K562 (cell line): ENCODE measurements around the gene MIF. TPM values are rescaled to one million over a fixed set of nuclear protein-coding genes. Genes with fewer than 3 reads are reported as not detected.

ENCODE experiments used
- ATAC-seq: fragments of 200-7000 bp; cut with Tn5 transposase; 3 replicates; pipeline ENCODE4 v1.9.1; 2020; ENCODE audit warnings: moderate library complexity
- BruUV-seq: library from RNA; stranded (reverse); fragments of 400-500 nt; replicated peaks from 2 replicates; lab custom pipeline; 2021; lab: Mats Ljungman, UMichigan
- CTCF ChIA-PET: fragments of 300-600 bp; formaldehyde crosslinking; extraction: SDS; loops from one replicate; lab custom pipeline; 2021; ENCODE audit warnings: low intra/inter-chr PET ratio; lab: Yijun Ruan, JAX
- POLR2A ChIA-PET: fragments of 300-600, 350-650 bp; sonication (Branson Sonifier 250); formaldehyde crosslinking; extraction: SDS; loops from one replicate; lab custom pipeline; 2021; ENCODE audit warnings: antibody characterized with exemption, inconsistent platforms; lab: Yijun Ruan, JAX
- DNase-seq, 4 experiments: peaks; one replicate each; pipeline versions ENCODE4 v3.0.0 to v3.0.0-alpha.2; 2011 to 2018; ENCODE audit warnings: low spot score in 3 of 4, mixed read lengths in 3 of 4; ENCODE audit errors: extremely low read depth in 1 of 4
- FAIRE-seq: peaks from 2 replicates; lab custom pipeline; 2011; peaks lifted over from hg19 to GRCh38; lab: Jason Lieb, UNC
- H2AFZ ChIP-seq: 2 replicates; pipeline ENCODE4 v1.6.0; 2011; ENCODE audit warnings: low read depth, low read length, control low read depth, inconsistent platforms
- H3K27ac ChIP-seq: fragments of 200-600 bp; 3 replicates; pipeline ENCODE4 v1.8.0; 2011; ENCODE audit warnings: low read depth, mild to moderate bottlenecking, control low read depth, inconsistent platforms, low read length, moderate library complexity, mixed read lengths; ENCODE audit errors: extremely low read depth
- H3K27me3 ChIP-seq, 2 experiments: fragments of 300-600 bp in 1 of 2; 2 replicates in 1 of 2; 3 replicates in 1 of 2; pipeline versions ENCODE4 v1.6.0 to v1.8.0; 2011; ENCODE audit warnings: inconsistent platforms in 2 of 2, low read length in 2 of 2, mild to moderate bottlenecking in 1 of 2, mixed read lengths in 1 of 2, moderate library complexity in 1 of 2; ENCODE audit not compliant: control insufficient read depth in 2 of 2, insufficient read depth in 2 of 2
- H3K36me3 ChIP-seq: fragments of 300-600 bp; 3 replicates; pipeline ENCODE4 v1.8.0; 2011; ENCODE audit warnings: mild to moderate bottlenecking, low read length, inconsistent platforms; ENCODE audit not compliant: control insufficient read depth, insufficient read depth
- H3K4me1 ChIP-seq, 2 experiments: fragments of 200-600 bp in 1 of 2; replicated peaks in 1 of 2; 2 replicates in 1 of 2; 3 replicates in 1 of 2; pipeline versions ENCODE4 v1.5.1 to v1.8.0; 2011; ENCODE audit warnings: inconsistent platforms in 2 of 2, low read length in 2 of 2, mild to moderate bottlenecking in 1 of 2, mixed read lengths in 1 of 2, moderate library complexity in 1 of 2; ENCODE audit not compliant: control insufficient read depth in 2 of 2, insufficient read depth in 2 of 2
- H3K4me2 ChIP-seq: 2 replicates; pipeline ENCODE4 v1.6.1; 2011; ENCODE audit warnings: low read length, control low read depth, inconsistent platforms, mixed read lengths; ENCODE audit not compliant: insufficient read depth
- H3K4me3 ChIP-seq: fragments of 200-600 bp; sonication (generic), shearing (Covaris generic); 2 replicates; pipeline ENCODE4 v1.5.1; 2016; ENCODE audit warnings: control low read depth, inconsistent platforms
- H3K79me2 ChIP-seq: fragments of 200-600 bp; 3 replicates; pipeline ENCODE4 v1.8.0; 2011; ENCODE audit warnings: low read length, inconsistent platforms; ENCODE audit not compliant: control insufficient read depth, insufficient read depth
- H3K9ac ChIP-seq, 2 experiments: 2 replicates each; pipeline versions ENCODE4 v1.6.0 to v1.6.1; 2011; ENCODE audit warnings: low read depth in 2 of 2, low read length in 2 of 2, control low read depth in 1 of 2, inconsistent platforms in 1 of 2, mild to moderate bottlenecking in 1 of 2, mixed read lengths in 1 of 2; ENCODE audit not compliant: insufficient read depth in 1 of 2
- H3K9me1 ChIP-seq: one replicate; pipeline ENCODE4 v1.6.0; 2011; ENCODE audit warnings: inconsistent platforms, mild to moderate bottlenecking, low read length, moderate library complexity; ENCODE audit not compliant: control insufficient read depth, insufficient read depth
- H3K9me3 ChIP-seq: replicated peaks from 2 replicates; pipeline ENCODE4 v1.5.1; 2011; ENCODE audit warnings: low read depth, low read length, inconsistent platforms; ENCODE audit not compliant: control insufficient read depth, insufficient read depth
- H4K20me1 ChIP-seq: replicated peaks from 2 replicates; pipeline ENCODE4 v1.6.1; 2011; ENCODE audit warnings: low read length, inconsistent platforms, mixed read lengths; ENCODE audit not compliant: control insufficient read depth, insufficient read depth
- BDP1 ChIP-seq: IDR thresholded peaks from 3 replicates; pipeline ENCODE4 v1.6.1; 2011; ENCODE audit not compliant: insufficient read length, insufficient read depth
- CBX3 ChIP-seq, 2 experiments: IDR thresholded peaks; 1 replicate in 1 of 2; 2 replicates in 1 of 2; pipeline ENCODE4 v1.6.1; 2012; ENCODE audit warnings: inconsistent platforms in 2 of 2, low read length in 2 of 2, borderline replicate concordance in 1 of 2, control low read depth in 1 of 2
- CBX5 ChIP-seq: IDR thresholded peaks from 2 replicates; pipeline ENCODE4 v1.6.1; 2014; ENCODE audit warnings: low read depth, borderline replicate concordance
- CSDE1 ChIP-seq, 2 experiments: fragments of 450-650 bp; IDR thresholded peaks; 2 replicates each; pipeline ENCODE4 v1.6.1; 2016; ENCODE audit warnings: mild to moderate bottlenecking in 1 of 2
- HDAC8 ChIP-seq: fragments of 450-650 bp; IDR thresholded peaks from 2 replicates; pipeline ENCODE4 v1.6.1; 2016; ENCODE audit warnings: mild to moderate bottlenecking, missing genetic modification characterization, moderate library complexity, missing compliant biosample characterization
- HLTF ChIP-seq: fragments of 450-650 bp; IDR thresholded peaks from 2 replicates; pipeline ENCODE4 v1.6.1; 2016
- RBFOX2 ChIP-seq: fragments of 200-400 bp; formaldehyde crosslinking; IDR thresholded peaks from 2 replicates; pipeline ENCODE4 v1.6.1; 2017; ENCODE audit warnings: low read depth, mild to moderate bottlenecking, low read length, moderate library complexity
- SOX6 ChIP-seq: fragments of 450-650 bp; IDR thresholded peaks from 2 replicates; pipeline ENCODE4 v1.6.1; 2014; ENCODE audit warnings: mild to moderate bottlenecking
- SRSF9 ChIP-seq: fragments of 200-400 bp; formaldehyde crosslinking; IDR thresholded peaks from 2 replicates; pipeline ENCODE4 v1.6.1; 2017; ENCODE audit warnings: low read depth, low read length, borderline replicate concordance
- TRIM28 ChIP-seq: fragments of 450-650 bp; IDR thresholded peaks from 2 replicates; pipeline ENCODE4 v1.6.1; 2017
- ZNF134 ChIP-seq: fragments of 250-450 bp; sonication (Bioruptor Pico); conservative IDR thresholded peaks from 2 replicates; pipeline ENCODE4 v1.4.0; 2020
- ZNF280A ChIP-seq: fragments of 450-650 bp; IDR thresholded peaks from 2 replicates; pipeline ENCODE4 v1.6.1; 2018; ENCODE audit warnings: mild to moderate bottlenecking, low read depth; ENCODE audit not compliant: partially characterized antibody
- WGBS: fragments of 100-300 bp; shearing (Covaris generic); methylation state at CpG from one replicate; pipeline ENCODE4 v1.1.6; 2016; ENCODE audit warnings: low coverage, mixed read lengths; ENCODE audit not compliant: insufficient coverage; ENCODE audit errors: missing lambda C conversion rate; 5-methylcytosine and 5-hydroxymethylcytosine counted together
- in situ Hi-C: fragments of 300-500 bp; cut with MboI; formaldehyde crosslinking; loops from 4 replicates; pipeline ENCODE4 v1.15.0; 2018; ENCODE audit warnings: inconsistent platforms, mixed read lengths
- intact Hi-C: fragments of 100-400 bp; cut with micrococcal nuclease; formaldehyde crosslinking; loops from 2 replicates; pipeline ENCODE4 v1.14.2; 2022
- polyA plus RNA-seq, 8 experiments: library from polyadenylated mRNA; depleted of rRNA in 4 of 8; stranded (reverse) in 5 of 8; unstranded in 3 of 8; fragments of >200 nt; fragmentation: Nextera tagmentation in 2 of 8; fragmentation: Illumina TruSeq in 1 of 8; extraction: Ambion mirVana in 2 of 8; extraction: Trizol in 1 of 8; gene quantifications; 2 replicates each; pipeline versions ENCODE4 v1.2.1 to v1.2.3, GENCODE V29; 2011 to 2014; ENCODE audit warnings: inconsistent platforms in 1 of 8, missing spikeins in 1 of 8
- total RNA-seq, 7 experiments: library from RNA; depleted of rRNA in 6 of 7; stranded (reverse); fragments of >200 nt in 6 of 7; fragmentation: Illumina TruSeq in 2 of 7; extraction: Trizol in 2 of 7; gene quantifications; 2 replicates each; pipeline versions ENCODE4 v1.2.1 to v1.2.3, GENCODE V29; 2011 to 2021; ENCODE audit warnings: low replicate concordance in 1 of 7

The MIF gene
- total and polyA plus RNA-seq, 9 of the 15 experiments (the other 6 are each of a cell fraction or from before 2014, with no cell fraction given): 7.4 to 666 (median 193) TPM

DNA sequence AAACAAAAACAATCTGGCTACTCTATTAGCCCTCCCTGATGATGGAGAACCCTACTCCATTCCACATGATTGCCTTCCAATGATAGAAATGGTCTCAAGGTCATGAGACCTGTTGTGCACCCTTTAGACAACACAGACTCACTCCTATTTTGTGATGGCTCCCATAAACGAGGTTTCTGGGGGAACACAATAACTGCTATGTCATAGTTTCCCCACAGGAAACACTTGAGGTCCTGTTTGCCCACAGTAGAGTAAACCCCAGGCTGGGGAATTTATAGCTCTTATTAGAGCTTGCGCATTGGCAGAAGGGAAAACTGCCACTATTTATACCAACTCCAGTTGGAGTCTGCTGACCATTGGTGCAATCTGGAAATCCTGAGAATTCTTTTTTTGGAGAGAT, 28.7 kb downstream of the MIF start (continued):
- TF ChIP-seq SRSF9 (no peak), BDP1 (no peak), SOX6 (no peak), ZNF134 (no peak), HLTF (no peak)

- DNase-seq: peak in 2 of 4 experiments; percentile 0 to 1
- Histone ChIP-seq H3K9me3 (peaks cover 3% of the 10 kb centered on the region), H3K4me1 (no peaks in the 10 kb centered on the region), H3K4me3 (no peak overlapping the region), H3K36me3 (peaks cover 54% of the 10 kb centered on the region; the same call in 2 of the 3 replicates), H3K79me2 (no peaks in the 10 kb centered on the region), H3K27ac (no peak overlapping the region), H3K4me2 (no peak overlapping the region), H3K9me1 (no peaks in the 10 kb centered on the region), H3K27me3 (no peaks in the 10 kb centered on the region), H3K9ac (no peak overlapping the region), H2AFZ (no peak overlapping the region), H4K20me1 (no peaks in the 10 kb centered on the region)
- BruUV-seq: no TSS peak
- FAIRE-seq: no peak
- intact Hi-C loops: no loop called here
- in situ Hi-C loops: loop anchor here (5.0 kb wide), 1 partner anchor 42 kb away; the partner anchor contains the start of gene DDTL
- POLR2A ChIA-PET: no interaction called here
- CTCF ChIA-PET: no interaction called here
- TF ChIP-seq TRIM28: 0 out of 2 replicates have a peak, but pooled peaks have one; percentile 48
- TF ChIP-seq RBFOX2: no peak
- peak in 1 of 2 experiments; percentile 90; a peak in 2 of 3 replicates for TF ChIP-seq CBX3 (IDR thresholded peaks at IDR 0.05; ENCODE audit: borderline replicate concordance in 1 of 2, low read length in 2 of 2)
- TF ChIP-seq ZNF280A: peak; percentile 86
- peak; percentile 80; the same call in 1 of the 2 replicates for TF ChIP-seq CBX5
- TF ChIP-seq HDAC8 (tag): no peak
- TF ChIP-seq CSDE1 (IDR thresholded peaks at IDR 0.05): no peak
- no peak for ATAC-seq
- WGBS: 92% methylated on average over 4 of the region's 6 CpGs
Observed at GRCh38 chr22:23925020-23925606, 30.9 kb downstream of the MIF start.
